Measurements from ENCODE around the gene TMEM18.

The TMEM18 gene

DNA sequence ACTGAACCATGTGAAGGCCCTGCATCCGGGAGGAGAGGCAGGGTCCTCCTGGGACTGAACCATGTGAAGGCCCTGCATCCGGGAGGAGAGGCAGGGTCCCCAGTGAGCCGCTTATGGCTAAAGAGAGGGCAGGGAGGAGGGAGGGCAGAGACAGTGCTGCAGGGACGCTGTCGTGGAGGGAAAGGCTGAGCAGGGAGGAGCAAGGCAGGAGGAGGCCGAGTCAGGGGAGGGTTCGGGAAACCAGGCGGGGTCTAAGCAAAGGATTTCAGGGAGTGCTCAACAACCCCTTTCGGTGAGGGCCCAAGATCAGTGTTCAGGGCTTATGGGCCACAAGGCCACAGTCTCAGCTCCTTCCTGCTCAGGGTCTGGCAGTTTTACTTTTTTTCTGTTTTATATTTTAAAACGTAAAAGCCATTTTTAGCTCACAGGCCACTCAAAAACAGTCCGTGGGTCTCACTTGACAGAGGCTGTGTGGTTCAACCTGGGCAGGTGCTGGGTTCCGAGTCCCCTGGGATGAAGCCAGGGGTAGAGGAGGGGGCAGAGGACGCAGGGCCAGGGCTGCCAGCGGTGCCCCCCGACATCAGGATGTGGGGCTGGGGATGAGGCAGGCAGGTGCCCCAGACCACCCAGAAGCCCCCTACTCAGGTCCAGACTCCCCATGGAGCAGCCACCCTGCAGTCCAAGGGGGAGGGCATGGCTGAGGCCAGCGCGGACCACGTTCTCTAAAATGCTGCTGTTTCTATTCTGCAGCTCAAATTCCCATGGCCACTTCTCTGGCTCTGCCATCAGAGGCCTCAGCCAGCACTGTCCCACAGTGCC, 5.2 kb downstream of the TMEM18 start:
- no peak for DNase-seq

DNA sequence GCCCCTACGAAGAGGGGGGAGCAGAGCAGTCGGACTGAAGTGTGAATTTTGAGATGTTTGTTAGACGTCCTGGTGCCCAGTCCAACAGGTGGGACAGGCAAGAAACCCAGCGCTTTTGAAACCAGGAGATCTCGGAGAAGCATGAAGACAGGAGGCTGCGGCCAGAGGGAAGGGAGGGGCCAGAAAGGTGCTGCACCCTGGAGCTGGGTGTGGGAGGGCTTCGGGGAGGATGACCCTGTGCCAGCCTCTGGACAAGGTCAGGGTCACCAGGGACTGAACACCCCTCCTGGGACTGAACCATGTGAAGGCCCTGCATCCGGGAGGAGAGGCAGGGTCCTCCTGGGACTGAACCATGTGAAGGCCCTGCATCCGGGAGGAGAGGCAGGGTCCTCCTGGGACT, 6.1 kb downstream of the TMEM18 start:
- no peak for DNase-seq

DNA sequence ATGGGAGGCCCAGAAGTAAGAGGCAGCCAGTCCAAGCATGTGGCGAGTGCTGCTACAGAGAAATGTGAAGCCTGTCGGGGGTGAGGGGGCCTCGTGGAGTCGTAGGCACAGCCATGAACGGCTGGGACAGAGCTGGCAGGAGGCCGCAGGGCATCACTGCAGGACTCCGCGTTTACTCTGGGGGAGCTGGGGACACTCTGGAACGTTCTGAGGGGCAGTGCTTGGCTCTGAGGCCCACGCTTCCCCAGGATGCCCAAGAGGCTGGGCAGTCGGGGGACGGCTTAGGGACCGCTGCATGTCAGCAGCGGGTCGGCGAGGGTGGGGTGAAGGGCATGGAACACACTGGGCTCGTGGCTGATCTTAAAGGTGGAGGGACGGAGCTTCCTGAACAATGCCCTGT, 6.6 kb downstream of the TMEM18 start:
- no peak for DNase-seq

DNA sequence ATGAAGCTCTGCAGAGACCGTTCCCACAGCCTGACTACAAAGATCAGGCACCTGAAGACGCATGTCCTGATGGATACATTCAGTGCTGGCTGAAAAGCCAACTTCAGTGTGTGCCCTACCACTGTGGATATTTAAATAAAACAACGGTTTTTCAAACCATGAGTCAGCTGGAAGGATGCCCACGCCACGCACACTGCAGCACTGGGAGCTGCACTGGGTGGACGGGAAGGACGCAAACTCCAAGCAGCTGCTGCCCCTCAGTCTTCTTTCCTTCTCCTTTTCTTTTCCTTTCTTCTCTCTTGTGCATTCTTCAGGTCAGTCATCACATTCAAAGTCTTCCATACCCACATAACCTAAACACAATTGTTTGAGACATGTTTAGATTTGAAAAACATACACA, 7.9 kb downstream of the TMEM18 start:
- no peak for DNase-seq

DNA sequence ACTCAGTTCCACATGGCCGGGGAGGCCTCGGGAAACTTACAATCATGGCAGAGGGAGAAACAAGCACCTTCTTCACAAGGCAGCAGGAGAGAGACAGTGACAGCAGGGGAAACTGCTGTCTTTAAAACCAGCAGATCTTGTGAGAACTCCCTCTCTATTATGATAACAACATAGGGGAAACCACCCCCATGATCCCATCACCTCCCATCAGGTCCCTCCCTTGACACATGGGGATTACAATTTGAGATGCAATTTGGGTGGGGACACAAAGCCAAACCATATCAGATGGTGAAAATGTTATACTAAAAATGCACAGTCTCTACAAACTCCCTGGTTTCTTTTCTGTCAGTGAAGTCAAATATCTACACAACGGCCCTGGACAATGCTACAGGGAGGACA, 9.2 kb downstream of the TMEM18 start:
- no peak for DNase-seq

DNA sequence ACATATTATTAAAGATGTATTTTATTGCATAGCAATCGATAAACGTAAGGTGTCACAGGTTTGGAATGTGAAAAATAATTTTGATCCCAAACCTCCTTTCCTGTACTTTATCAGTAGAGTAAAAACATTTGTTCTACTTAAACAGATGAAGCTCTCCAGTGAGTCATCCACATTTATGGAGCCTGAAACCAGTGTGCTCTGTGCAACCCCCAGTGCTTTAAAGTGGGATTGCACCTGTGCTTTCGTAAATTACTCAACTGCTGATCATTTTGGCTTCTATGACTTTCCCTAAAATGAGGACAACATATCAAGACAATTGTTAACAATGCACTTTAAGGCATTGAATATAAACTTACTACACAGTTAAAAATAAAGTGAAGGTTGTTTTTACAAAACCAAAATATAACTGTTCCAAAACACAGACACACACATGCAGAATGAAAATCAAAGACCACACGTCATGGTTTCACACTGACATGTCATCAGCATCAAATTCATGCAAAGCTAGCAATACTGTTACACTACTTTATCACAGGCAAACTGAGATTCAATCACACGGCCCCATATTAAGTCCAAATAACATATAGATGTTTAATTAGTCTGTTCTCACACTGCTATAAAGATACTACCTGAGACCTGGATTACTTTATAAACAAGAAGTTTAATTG, 9.7 kb downstream of the TMEM18 start:
- DNase-seq, result no peak

DNA sequence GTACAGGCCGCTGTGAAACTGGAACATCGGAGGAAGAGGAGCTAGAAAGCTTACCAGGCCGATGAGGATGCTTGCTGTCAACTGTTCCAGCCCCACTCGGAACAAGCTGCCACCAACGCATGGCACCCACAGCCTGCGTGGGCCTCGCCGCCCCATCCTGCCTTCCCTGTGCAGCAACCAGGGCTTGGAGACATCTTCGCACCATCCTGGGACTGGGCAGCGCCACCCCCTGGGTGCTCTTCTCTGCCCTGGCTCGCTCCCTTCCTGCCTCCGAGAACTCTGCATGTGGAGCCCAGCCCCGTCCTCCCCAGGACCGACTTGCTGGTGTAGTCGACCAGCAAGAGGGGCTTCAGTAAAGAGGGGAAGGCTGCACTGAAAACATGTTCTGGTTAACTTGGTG, 10.8 kb downstream of the TMEM18 start:
- DNase-seq, result no peak

DNA sequence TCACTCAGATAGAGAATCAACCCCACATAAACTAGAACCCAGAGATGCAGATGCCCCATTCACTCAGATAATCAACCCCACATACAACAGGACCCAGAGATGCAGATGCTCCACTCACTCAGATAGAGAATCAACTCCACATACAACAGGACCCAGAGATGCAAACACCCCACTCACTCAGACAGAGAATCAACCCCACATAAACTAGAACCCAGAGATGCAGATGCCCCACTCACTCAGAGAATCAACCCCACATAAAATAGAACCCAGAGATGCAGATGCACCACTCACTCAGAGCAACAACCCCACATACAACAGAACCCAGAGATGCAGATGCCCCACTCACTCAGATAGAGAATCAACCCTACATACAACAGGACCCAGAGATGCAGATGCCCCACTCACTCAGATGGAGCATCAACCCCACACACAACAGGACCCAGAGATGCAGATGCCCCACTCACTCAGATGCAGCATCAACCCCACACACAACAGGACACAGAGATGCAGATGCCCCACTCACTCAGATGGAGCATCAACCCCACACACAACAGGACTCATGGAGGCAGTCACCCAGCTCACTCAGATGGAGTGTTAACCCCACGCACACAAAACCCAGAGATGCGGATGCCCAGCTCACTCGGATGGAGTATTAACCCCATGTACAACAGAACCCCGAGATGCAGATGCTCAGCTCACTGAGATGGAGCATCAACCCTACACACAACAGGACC, 11.7 kb downstream of the TMEM18 start:
- DNase-seq, result no peak

DNA sequence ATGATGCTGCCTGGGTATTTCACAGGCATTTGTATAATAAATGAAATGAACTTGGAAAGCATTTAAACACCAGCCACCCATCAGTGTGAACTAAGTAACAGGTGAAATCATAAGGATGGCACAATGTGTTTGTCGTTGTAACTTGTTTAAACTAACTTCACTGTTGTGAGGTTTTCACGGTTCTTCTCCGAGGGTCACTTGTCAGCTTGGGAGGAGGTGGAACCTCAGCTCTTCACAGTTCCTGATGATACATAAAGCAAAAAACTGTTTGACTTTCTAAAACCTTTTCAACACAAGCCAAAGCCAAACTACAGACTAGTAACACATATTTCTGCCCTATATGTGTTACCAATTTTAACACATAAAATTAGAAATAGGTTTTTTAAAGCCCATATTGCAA, 13.1 kb downstream of the TMEM18 start:
- no peak for DNase-seq

DNA sequence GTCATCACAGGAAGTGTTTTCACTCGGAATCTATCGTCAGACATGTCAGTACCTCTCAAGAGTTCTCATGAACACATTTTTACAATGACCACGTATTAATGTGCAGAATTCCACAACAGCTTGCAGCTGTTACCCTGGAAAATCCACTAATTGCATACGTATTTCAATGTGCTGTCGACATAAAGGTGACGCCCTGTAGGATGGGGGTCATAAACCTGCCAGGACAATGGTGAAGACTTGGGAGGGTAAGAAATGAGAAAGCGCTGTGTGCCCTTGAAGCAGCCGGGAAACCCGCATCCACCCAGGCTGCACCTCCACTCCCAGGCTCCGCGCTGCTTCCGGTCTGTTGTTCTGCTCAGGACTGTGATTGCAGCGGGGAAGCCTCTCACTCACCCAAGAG, 14.0 kb downstream of the TMEM18 start:
- no peak for DNase-seq

DNA sequence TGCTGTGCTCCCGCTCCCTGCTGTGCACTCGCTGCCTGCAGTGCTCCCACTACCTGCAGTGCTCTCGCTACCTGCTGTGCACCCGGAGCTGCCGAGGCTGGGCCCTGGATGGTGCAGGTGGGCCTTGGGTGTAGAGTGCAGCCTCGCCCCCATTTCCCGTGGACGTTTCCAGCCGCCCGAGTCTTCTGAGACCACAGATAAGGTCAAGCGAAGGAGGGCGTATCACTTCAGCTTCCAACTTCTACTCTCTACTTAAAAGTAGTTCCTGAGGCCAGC, 15.9 kb downstream of the TMEM18 start:
- DNase-seq, result no peak

DNA sequence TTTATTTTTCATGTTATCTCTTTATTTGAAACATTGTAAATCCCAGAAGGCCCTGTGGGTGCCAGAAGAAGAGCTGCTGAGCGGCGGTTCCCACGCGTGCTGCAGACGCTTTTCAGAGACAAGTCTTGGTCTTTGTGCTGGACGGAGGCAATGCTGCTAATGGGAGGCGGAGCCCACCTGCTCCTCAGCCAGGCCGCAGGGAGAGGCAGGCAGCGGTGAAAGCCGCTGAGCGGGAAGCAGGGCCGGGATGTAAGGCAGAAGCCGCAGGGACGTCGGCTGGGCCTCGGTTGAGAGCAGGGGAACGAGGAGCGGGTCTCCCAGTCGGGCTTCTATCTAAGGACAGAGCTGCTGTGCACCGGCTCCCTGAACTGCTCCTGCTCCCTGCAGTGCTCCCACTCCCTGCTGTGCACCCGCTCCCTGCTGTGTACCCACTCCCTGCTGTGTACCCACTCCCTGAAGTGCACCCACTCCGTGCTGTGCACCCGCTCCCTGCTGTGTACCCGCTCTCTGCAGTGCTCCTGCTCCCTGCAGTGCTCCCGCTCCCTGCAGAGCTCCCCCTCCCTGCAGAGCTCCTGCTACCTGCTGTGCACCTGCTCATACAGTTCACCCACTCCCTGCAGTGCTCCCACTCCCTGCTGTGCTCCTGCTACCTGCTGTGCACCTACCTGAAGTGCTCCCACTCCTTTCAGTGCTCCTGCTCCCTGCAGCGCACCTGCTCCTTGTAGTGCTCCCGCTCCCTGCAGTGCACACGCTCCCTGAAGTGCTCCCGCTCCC, 16.4 kb downstream of the TMEM18 start:
- no peak for DNase-seq

DNA sequence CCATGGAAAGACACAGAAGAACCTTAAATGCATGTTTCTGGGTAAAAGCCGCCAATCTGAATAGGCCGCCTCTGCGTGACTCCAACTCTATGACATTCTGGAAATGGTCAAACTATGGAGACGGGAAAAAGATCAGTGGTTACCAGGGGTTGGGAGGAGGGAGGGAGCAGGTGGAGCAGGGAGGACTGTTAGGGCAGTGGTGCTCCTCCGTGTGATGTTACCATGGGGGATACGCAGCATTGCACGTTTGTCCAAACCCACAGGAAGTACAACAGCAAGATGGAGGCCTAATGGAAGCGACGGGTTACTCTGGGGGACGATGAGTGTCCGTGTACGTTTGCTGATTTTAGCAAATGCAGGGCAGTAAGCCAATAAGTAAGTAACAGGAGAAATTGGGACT, 17.2 kb downstream of the TMEM18 start:
- no peak for DNase-seq

DNA sequence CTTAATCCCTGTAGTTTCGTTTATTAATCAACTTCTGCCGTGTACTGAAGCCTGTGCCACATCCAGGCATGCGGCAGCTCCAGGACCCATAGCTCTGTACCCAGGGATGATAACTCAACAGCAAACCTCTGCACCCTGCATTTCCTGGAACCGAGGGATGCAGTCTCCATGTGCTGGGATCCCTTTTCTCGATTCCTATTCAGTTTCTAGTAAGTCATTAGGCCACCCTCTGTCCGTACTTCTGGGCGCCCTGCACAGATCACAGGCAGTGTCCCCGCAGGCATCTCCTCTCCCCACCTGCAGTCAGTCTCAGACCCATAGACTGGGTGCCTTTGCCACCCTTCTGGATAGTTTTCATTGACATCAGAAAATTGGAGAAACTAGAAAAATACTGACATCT, 18.8 kb downstream of the TMEM18 start:
- DNase-seq, result no peak

DNA sequence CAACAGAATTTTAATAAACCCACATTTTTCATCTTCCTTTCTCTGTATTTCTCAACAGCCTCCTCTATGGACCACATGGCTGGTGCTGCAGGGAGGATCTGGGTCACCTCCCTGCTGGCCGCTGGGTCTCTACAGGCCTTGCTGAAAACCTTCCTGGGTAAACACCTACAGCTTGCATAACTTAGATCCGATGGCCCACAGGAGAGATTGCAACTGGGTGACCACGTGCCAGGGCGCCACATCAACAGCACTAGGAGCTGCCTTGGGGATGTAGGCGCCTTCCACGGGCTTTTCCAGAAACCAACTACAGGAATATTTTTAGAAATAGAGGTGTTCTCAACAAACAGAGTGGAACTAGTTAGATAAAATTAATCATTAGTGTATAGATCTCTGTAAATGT, 19.4 kb downstream of the TMEM18 start:
- no peak for DNase-seq

DNA sequence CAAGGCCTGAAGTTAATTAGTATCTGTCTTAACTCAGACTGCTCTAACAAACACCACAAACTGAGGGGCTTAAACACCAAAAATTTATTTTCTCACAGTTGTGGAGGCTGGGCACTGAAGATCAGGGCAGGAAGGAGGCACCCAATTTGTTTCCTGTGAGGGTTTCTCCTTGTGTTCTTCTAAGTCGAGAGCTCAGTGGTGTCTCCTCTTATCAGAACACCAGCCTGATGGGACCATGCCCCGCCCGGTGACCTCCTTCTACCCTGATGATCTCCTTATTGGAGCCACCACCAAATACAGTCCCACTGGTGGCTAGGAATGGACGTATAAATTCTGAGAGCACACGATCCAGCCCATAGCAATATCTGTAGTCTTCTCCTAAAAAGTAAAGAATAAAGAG, 20.5 kb downstream of the TMEM18 start:
- DNase-seq, result no peak

DNA sequence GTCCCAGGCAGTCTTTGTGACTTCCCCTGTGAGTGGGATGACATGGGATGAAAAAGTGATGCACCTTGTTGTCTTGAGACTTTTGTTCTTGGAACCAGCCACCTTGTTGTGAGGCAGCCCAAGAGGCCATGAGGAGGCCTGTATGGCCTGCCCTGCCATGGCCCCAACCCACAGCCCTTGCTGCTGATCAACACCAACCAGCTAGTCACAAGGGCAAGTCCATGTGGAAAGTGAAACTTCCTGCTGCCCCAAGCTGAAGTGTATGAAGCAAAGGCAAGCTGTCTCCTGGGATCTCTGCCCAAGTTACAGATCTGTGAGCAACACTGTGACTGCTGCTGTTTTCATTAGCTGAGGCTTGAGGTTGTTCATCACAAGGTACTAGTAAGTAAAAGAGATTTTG, 21.6 kb downstream of the TMEM18 start:
- DNase-seq, result no peak

DNA sequence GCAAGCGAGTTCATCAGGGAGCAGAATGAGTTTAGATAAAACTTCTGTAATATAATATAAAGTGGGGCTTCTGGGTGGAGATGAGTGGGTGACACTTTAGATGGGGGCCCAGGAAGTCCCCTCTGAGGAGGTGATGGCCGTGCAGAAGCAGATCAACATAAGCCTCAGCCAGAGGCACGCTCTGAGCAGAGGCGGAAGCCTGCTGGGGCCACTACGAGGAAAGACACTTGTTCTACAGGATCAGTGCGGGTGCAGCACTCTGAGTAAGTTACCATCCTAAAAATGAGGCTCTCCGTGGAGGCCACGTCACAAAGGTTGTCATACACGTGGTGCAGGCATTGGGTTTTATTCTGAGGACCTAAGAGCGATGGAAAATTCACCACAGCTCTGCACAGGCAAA, 22.3 kb downstream of the TMEM18 start:
- no peak for DNase-seq

DNA sequence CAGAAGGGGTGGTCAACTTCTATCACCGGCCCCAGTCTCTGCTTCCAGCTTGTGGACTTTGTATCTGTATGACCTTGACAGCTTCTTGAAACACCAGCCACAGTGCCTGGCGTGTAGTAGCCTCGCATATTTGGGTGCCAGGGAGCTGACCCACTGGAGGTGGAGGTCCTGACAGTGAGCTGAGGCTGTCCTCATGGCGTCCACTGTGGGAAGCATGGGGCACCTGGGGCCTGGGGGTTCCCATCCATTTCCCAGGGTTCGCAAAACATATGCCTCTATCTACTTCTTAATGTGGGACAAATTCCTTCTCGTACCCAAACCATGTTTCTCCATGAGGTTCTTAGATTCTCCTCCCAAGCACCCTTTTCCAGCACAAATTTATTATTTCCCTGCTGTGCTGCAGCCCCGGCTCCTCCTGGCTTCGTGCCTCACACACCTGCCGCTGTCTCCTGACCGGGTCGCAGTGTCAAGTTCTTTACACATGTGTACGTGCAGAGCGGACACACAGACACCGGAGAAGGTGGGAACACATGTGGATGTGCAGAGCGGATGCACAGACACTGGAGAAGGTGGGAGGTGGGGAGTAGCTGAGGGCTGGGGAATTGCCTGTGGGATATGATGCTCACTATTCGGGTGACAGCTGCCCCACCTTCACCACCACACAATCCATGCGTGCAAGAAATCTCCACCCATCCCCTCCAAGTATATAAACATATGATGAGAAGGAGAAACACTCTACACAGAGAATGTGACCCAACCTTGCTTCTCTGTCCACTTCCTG, 23.4 kb downstream of the TMEM18 start:
- DNase-seq, result no peak

DNA sequence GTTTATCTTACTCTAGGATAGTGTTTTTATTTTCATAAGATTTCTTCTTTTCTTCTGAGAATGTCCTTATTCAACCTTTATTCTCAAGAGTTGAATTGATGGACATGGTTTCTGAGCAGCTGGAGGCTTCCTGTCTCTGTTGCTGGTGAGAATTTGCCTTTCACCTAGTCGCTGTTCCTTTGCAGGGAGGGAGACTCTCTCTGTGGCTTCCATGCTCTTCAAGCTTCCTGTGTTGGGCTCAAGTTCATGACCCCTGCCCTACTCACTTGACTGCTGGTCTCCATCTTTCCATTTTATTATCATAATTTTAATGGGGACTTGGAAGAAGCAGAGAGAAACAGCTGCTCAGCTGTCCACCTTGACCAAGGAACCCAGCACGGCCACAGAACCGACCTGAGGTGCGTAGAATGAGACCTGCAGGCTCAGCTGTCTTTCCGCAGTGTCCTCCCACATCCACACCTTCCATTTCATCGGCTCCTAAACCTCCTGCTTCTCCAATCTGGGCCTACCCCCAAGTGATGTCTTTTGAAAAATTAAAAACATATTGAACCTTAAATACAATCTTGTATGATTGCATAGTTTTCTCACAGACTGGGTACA, 24.2 kb downstream of the TMEM18 start:
- DNase-seq, result no peak

DNA sequence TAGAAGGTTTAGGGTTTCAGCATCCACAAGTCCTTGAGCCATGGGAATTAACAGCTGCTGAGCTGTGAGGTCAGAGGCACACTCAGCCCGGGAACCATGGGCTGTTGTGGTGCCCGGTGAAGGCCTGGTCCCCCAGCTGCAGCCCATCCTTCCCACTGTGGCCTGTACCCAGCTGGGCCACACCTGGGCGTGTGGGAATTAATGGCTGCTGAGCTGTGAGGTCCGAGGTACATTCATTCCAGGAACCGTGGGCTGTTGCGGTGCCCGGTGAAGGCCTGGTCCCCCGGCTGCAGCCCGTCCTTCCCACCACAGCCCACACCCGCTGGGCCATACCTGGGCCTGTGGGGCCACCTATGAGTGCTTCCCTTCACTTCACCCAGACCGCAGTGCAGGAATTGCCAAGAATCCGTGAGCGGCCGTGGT, 25.2 kb downstream of the TMEM18 start:
- DNase-seq, result no peak
